Fibroblast of skin of back (primary cell): Measurements from ENCODE around the gene URM1.

Experiments
- DNase-seq: peaks from one replicate; pipeline ENCODE4 v3.0.0-alpha.2; 2013

The URM1 gene

GRCh38 chr9:128431207-128431606 is 60.0 kb downstream of the URM1 start:
- DNase-seq = no peak

- DNase-seq = no peak
Observed at GRCh38 chr9:128434340-128434739, 63.2 kb downstream of the URM1 start.

- DNase-seq = no peak
Observed at GRCh38 chr9:128435611-128436010, 64.4 kb downstream of the URM1 start.

DNA sequence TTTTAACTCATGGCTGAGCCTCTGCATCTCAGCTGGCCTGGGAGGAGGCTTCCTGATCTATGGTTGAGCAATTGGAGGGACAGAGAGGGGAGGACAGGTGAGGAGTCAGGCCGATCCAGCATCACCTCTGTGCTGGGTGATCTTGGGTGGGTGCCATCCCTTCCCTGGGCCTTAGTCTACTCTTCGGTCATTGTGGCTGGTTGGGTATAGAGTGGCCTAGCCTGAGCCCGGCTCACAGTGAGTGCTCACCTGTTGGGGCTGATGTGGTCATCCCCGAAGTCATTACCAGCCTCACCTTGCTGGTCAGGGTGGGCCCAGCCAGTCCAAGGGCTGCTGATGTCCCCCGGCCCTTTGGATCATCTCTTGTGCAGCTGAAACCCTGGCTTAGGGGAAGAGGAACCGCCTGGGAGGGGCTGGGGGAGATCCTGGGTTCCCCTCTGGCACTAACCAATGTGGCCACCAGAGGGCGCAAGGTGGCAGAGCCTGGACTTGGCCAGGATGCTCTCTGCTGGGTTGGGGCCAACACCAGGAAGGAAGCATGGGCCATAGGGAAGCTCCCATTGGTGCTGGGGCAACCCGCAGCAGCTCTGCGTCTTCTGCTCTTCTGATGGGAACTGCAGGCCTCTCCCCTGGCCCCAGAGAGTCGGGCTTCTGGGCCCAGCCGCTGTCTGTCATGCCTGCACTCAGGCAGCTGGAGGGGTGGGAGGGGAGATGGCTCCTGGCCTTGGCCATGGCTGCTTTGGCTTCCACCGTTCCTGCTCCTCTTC is 67.4 kb downstream of the URM1 start:
- DNase-seq = peak; percentile 74

GRCh38 chr9:128439273-128439672 is 68.1 kb downstream of the URM1 start:
- no peak for DNase-seq
